ENCODE results near the gene C1QC.

- no peak for TF ChIP-seq CTCF (IDR thresholded peaks at IDR 0.05; ENCODE audit: low read depth, low read length, poor library complexity, severe bottlenecking)
- TF ChIP-seq EZH2phosphoT487 (IDR thresholded peaks at IDR 0.05; ENCODE audit: borderline replicate concordance, low read length), result no peak
Measured at GRCh38 chr1:22600817-22601605, 42.4 kb upstream of the C1QC start.
